CD4-positive, alpha-beta T cell treated with Interleukin-17A for 4 hours (primary cell): ENCODE measurements around the gene ZFP37.
"Not testable (repeated sequence)": the region's sequence is repeated elsewhere in the genome, so short reads cannot be mapped to it uniquely, and the experiment has no call there.

ENCODE experiments used
- DNase-seq: peaks from one replicate; pipeline ENCODE4 v3.0.0-alpha.2; 2020; ENCODE audit warnings: mixed read lengths

ZFP37 gene

DNA sequence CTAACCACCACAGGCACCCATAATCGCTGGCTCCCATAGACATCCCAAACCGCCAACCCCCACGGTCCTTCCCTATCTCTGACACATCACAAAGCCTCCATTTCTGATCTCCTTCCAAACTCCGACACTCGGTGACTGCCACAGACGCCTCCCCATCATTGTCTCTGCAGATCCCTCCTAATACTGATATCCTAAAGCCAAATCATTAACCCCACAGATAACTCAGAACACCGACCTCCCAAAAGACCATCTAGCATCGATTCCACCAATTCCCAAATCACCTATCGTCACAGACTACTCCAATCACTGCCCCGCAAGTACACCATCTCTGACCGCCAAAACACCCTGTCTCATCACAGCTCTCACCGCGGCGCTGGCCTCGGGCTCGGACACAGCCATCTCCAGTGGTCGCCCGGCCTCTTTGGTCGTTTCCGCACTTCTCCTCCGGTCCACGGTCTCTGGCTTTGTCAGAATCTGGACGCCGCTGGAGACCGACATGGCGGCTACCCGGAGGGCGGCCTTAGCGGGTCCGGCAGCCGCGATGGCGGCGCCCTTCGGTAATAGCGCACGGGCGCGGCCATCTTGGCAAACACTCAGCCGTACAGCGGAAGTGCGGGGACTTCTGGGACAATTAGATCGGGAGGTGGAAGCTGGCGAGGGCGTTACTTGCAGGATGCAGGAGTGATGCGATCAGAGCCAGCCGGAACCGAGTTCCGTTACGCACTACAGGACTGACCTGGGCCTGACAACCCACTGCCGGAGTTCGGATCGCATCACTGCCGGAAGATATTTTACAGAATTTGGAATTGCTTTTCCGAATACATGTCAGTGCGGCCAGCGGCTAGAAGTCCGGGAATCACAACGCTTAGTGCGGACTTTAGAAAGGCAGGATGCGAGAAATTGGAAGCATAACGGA lies at the start of gene ZFP37:
Gene ZFP37, minus strand, starts transcription at position 534 of the 916 bp plus-strand sequence. Its CDS starts 36 bp downstream, at position 498.
- peak; percentile 87 for DNase-seq

- not testable (repeated sequence) for DNase-seq
Measured at GRCh38 chr9:113105345-113105744, 48.8 kb upstream of the ZFP37 start.

DNA sequence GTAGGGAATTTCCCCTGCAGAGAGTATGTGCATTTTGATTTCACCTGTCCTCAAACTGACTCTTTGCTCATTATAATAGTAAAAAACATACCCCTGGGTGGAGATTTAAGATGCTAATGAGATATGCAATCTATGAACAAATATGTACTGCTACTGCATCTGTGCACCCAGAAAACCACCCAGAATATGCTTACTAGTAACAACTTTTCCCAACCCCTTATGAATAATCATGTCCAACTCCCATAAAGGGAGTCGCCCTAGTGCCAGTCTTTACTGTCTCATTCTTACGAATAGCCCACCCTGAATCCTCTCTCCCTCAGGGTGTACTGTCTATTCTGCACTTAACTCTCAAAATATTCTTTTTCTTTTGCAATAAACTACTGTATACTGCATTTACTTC lies 39.0 kb upstream of the ZFP37 start:
- DNase-seq, result no peak

- not testable (repeated sequence) for DNase-seq
Measured at GRCh38 chr9:113089924-113090323, 33.4 kb upstream of the ZFP37 start.

- not testable (repeated sequence) for DNase-seq
Measured at GRCh38 chr9:113089143-113089505, 32.6 kb upstream of the ZFP37 start.

- not testable (repeated sequence) for DNase-seq
Measured at GRCh38 chr9:113088456-113089142, 32.1 kb upstream of the ZFP37 start.

- DNase-seq, result not testable (repeated sequence)
Measured at GRCh38 chr9:113062932-113063310, 6.4 kb upstream of the ZFP37 start.

DNA sequence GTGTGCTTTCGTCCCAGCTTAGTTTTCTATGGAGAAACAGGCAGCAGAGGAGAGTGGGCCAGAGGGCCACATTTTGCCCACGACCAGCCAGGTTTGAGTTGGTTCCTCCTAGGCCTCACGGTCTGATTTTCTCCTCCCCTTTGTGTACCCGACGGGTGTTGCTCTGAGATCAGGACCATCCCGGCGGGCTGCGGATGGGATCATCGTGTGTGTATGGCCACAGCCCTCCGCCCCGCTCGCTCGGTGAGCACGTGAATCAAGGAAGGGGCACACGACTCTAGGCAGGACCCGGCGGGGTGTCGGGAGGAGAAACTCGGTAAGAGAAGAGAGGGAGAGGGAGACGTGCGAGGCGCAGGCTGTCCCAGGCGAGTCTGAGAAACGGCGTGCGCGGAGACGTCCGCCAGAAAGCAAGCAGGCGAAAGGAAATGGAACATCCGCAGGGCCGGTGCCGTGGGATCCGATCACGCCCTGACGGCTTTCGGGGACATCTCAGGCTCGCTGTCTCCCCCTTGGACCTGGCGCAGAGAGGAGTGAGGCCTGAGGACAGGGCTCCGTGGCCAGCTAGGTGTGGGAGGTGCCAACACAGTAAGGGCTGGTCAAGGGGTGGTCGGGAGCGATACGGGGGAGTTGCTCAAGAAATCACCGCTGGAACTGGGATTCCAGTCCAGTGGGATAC lies 5.9 kb upstream of the ZFP37 start:
- DNase-seq, result not testable (repeated sequence)

- DNase-seq, result not testable (repeated sequence)
Measured at GRCh38 chr9:113061072-113061850, 4.7 kb upstream of the ZFP37 start.

GRCh38 chr9:113059581-113060284 lies 3.2 kb upstream of the ZFP37 start:
- DNase-seq, result not testable (repeated sequence)

- DNase-seq, result no peak
Measured at GRCh38 chr9:113057193-113057592, 669 bp upstream of the ZFP37 start.

DNA sequence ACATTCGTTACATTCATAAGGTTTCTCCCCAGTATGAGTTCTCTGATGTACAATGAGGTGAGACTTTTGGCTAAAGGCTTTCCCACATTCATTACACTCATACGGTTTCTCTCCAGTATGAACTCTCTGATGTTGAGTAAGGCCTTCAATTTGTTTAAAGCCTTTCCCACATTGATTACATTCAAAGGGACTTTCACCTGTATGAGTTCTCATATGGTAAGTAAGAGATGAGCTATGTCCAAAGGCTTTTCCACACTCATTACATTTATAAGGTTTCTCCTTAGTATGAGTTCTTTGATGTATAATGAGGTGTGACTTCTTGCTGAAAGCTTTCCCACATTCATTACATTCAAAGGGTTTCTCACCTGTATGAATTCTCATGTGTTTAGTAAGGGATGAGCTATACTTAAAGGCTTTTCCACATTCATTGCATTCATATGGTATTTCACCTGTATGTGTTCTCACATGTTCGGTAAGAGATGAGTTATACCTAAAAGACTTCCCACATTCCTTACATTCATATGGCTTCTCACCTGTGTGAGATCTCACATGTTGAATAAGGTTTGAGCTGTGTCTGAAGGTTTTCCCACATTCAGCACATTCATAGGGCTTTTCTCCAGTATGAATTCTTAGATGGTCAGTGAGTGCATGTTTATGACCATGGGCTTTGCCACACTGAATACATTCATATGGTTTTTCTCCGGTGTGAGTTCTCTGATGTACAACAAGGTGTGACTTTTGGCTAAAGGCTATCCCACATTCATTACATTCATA lies 13.5 kb downstream of the ZFP37 start:
- DNase-seq, result no peak

DNA sequence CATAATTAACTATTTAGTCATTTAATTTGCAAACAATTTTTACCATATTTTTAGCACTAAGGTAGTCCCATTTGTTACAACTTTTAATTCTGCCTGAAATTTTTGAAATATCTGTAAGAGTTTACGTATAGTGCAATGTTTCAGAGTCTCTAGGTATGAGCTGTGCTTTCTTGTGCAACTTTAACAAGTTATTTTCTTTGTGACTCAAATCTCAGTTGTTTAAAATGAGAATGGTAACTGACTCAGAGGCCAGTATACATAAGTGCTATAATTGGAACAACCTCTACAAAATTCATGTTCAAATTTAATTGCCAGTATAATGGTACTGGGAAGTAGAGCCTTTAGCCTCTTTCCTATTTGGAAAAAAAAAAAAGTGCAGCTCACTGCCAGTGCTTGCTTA lies 30.3 kb downstream of the ZFP37 start:
- no peak for DNase-seq

DNA sequence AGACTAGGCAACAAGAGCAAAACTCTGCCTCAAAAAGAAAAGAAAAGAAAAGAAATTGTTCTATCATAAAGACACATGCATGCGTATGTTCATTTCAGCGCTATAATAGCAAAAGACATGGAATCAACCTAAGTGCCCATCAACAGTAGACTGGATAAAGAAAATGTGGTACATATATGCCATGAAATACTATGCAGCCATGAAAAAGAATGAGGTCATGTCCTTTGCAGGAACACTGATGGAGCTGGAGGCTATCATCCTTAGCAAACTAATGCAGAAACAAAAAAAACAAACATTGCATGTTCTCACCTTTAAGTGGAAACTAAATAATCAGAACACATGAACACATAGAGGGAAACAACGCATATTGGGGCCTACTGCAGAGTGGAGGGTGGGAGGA lies 38.3 kb downstream of the ZFP37 start:
- DNase-seq, result no peak

DNA sequence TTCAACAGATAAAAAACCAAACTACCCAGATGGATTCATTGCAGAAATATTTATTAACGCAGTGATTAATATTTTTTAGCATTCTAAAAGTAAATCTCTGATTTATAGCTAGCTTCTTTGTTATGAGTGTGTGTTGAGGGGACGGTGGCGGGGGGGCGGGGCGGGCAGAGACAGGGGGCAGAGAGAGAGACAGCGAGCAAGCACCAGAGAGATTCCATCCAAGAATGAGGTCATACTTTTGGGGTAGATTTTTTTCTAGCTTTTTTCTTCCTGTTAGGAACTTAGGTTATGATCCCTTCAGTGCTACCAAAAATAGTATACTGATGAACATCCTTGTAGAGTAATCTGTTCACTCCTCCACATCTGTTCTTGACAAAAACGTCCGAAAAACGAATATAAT lies 44.0 kb downstream of the ZFP37 start:
- no peak for DNase-seq

DNA sequence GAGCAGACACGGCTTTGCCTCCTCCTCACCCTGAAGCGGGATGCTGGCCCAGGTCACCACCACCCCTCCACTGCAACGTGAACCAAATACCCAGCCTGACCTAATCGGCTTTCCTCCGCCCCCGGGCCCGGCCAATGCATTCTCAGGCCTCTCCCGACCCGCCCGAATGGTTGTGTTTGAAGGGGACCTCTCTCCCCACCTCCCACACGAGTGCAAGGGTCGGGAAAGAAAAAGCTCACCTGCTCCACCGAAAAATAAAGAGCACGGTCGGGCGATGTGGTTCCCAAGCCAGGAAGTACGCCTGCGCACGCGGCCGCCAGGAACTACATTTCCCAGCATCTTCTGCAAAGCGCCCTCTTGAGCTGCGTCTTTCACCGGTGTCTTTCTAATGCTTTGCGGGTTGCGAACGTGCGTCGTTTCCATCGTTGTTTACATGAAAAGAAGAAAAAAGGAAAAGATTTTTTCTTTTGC lies 44.6 kb downstream of the ZFP37 start, which contains the start of gene ZNF883:
Gene ZNF883, minus strand, starts transcription at position 282 of the 471 bp plus-strand sequence.
- DNase-seq, result peak; percentile 46

GRCh38 chr9:113005777-113006176 lies 50.7 kb downstream of the ZFP37 start:
- DNase-seq, result no peak

DNA sequence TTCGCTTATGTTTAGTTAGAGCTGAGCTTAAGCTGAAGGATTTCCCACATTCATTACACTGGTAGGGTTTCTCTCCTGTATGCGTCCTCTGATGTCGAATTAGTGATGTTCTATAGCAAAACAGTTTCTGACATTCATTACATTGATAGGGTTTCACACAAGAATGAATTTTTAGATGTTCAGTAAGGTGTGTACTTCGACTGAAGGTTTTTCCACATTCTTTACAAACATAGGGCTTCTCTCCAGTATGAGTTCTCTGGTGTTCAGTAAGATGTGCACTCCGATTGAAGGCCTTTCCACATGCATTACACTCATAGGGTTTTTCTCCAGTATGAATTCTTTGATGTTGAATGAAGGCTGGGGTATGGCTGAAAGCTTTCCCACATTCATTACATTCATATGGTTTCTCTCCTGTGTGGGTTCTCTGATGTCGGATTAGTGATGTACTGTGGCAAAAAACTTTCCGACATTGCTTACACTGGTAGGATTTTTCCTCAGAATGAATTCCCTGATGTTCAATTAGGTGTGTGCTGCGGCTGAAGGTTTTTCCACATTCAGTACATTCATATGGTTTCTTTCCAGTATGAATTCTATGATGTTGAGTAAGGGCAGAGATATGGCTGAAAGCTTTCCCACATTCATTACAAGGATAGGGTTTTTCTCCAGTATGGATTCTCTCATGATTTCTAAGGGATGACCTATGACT lies 59.1 kb downstream of the ZFP37 start:
- no peak for DNase-seq
